Measurements from ENCODE around the gene TMC2. TPM values are rescaled to one million over a fixed set of nuclear protein-coding genes. Genes with fewer than 3 reads are reported as not detected.

TMC2 gene
- total RNA-seq, 4 donors from 2014 or later, result 0.19 TPM; not detected in 3

- intact Hi-C loops (cut with DNase I), result no loop called here
- Histone ChIP-seq H3K9me3 (peaks cover 0 to 15% (median 0%) of the 10 kb centered on the region in 3 donors), H3K36me3 (no peaks in the 10 kb centered on the region), H3K27ac (no peak overlapping the region), H3K4me3 (no peak overlapping the region), H3K4me1 (peaks cover 0 to 4% (median 0%) of the 10 kb centered on the region in 3 donors), H3K27me3 (no peaks in the 10 kb centered on the region)
- DNase-seq, result no peak
- WGBS, 2 donors, result 59% methylated on average over 9 of the region's 9 CpGs
- TF ChIP-seq CTCF (IDR thresholded peaks at IDR 0.05) (no peak), POLR2A (IDR thresholded peaks at IDR 0.05) (no peak)
These were observed 65.8 kb downstream of the TMC2 start for GRCh38 chr20:2602046-2602735.

GRCh38 chr20:2602746-2603145 lies 66.4 kb downstream of the TMC2 start:
- no peak for DNase-seq

DNA sequence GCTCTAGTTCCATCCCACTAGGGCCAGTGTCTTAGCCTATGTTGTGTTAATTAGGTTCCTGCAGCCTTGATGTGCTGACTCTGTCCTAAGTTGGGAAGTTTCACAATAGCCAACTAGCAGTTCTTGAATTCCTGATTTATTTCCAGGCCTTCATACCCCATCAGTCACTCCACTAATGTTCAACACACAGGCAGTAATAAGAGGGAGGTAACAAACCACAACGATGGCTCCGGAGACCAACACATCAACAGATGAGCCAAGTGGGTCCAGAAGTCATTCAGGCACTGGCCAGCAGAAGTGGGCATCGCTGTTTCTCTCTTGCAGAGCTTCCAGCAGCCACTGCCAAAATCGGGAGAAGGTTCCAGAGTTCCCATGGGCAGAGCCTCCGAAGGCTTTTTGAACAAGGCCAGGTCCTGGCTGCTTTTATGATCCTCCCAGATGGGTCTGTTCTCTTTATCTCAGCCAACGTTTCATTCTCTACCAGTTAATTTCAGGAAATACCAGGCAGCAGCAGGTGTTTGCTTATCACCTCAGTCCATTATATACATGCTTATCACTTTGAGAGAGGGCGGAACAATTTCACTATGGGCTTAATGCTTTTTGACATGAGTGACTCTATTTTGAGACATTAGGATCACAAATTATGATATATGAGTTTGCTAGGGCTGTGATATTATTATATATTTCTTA lies 67.6 kb downstream of the TMC2 start:
- H3K4me3 ChIP-seq, result no peak overlapping the region
- H3K4me1 ChIP-seq, result peaks cover 0 to 4% (median 0%) of the 10 kb centered on the region in 3 donors
- H3K9me3 ChIP-seq, result peaks cover 0 to 22% (median 0%) of the 10 kb centered on the region in 3 donors
- intact Hi-C loops (cut with DNase I), result no loop called here
- no peak overlapping the region for H3K27ac ChIP-seq
- no peak for DNase-seq
- TF ChIP-seq POLR2A (IDR thresholded peaks at IDR 0.05), result no peak
- no peak for TF ChIP-seq CTCF (IDR thresholded peaks at IDR 0.05)
- H3K27me3 ChIP-seq, result no peaks in the 10 kb centered on the region
- WGBS, 2 donors, result 58 to 75% methylated on average over 4 to 7 of the region's 7 CpGs
- H3K36me3 ChIP-seq, result no peaks in the 10 kb centered on the region

More at GRCh38 chr20:2602746-2603145, 66.4 kb downstream of the TMC2 start:
- no peak overlapping the region for H3K27ac ChIP-seq
- no peak overlapping the region for H3K4me3 ChIP-seq
- WGBS, 2 donors, result 83 to 90% methylated on average over 4 of the region's 4 CpGs
- no peaks in the 10 kb centered on the region for H3K27me3 ChIP-seq
- no peak for TF ChIP-seq CTCF (IDR thresholded peaks at IDR 0.05)
- no peak for TF ChIP-seq POLR2A (IDR thresholded peaks at IDR 0.05)
- intact Hi-C loops (cut with DNase I), result no loop called here
- H3K9me3 ChIP-seq, result peaks cover 0 to 21% (median 0%) of the 10 kb centered on the region in 3 donors
- peaks cover 0 to 4% (median 0%) of the 10 kb centered on the region in 3 donors for H3K4me1 ChIP-seq
- no peaks in the 10 kb centered on the region for H3K36me3 ChIP-seq

- Histone ChIP-seq H3K36me3 (no peaks in the 10 kb centered on the region), H3K4me3 (no peak overlapping the region), H3K9me3 (peaks cover 0 to 22% (median 0%) of the 10 kb centered on the region in 3 donors), H3K27me3 (peaks cover 0 to 3% (median 0%) of the 10 kb centered on the region in 4 donors), H3K4me1 (peaks cover 0 to 4% (median 0%) of the 10 kb centered on the region in 3 donors), H3K27ac (no peak overlapping the region)
- intact Hi-C loops (cut with DNase I), result no loop called here
- WGBS, 2 donors, result 65 to 78% methylated on average over 2 to 3 of the region's 3 CpGs
- TF ChIP-seq POLR2A (IDR thresholded peaks at IDR 0.05) (no peak), CTCF (IDR thresholded peaks at IDR 0.05) (no peak)
- no peak for DNase-seq
These were observed 68.1 kb downstream of the TMC2 start for GRCh38 chr20:2604506-2604835.

GRCh38 chr20:2606507-2607006 lies 70.2 kb downstream of the TMC2 start:
- no peak for TF ChIP-seq CTCF (IDR thresholded peaks at IDR 0.05)
- no peak for TF ChIP-seq POLR2A (IDR thresholded peaks at IDR 0.05)
- no peak for DNase-seq
- H3K27me3 ChIP-seq, result peaks cover 0 to 22% (median 0%) of the 10 kb centered on the region in 4 donors
- H3K4me1 ChIP-seq, result peaks cover 0 to 4% (median 0%) of the 10 kb centered on the region in 3 donors
- H3K36me3 ChIP-seq, result no peaks in the 10 kb centered on the region
- no peak overlapping the region for H3K4me3 ChIP-seq
- intact Hi-C loops (cut with DNase I), result no loop called here
- 77 to 94% methylated on average over 1 of the region's 1 CpG for WGBS, 2 donors
- no peak overlapping the region for H3K27ac ChIP-seq
- peaks cover 0 to 22% (median 0%) of the 10 kb centered on the region in 3 donors for H3K9me3 ChIP-seq
